Activated CD8-positive, alpha-beta memory T cell treated with anti-CD3 and anti-CD28 coated beads for 48 hours (primary cell): ENCODE results near the gene WWOX.

Source experiments
- DNase-seq, 3 experiments: peaks; one replicate each; pipeline ENCODE4 v3.0.0-alpha.2; 2020; ENCODE audit warnings: low read depth in 2 of 3, low spot score in 2 of 3

The WWOX gene

GRCh38 chr16:78430281-78430680, 330.8 kb downstream of the WWOX start:
- DNase-seq: no peak

- no peak for DNase-seq
Observed at GRCh38 chr16:78431004-78431670, 331.7 kb downstream of the WWOX start.

- DNase-seq: no peak
Observed at GRCh38 chr16:78431701-78432100, 332.2 kb downstream of the WWOX start.

- no peak for DNase-seq
Observed at GRCh38 chr16:78432451-78432850, 333.0 kb downstream of the WWOX start.

- no peak for DNase-seq
Observed at GRCh38 chr16:78433116-78433515, 333.7 kb downstream of the WWOX start.

- no peak for DNase-seq
Observed at GRCh38 chr16:78434401-78434800, 334.9 kb downstream of the WWOX start.

- no peak for DNase-seq
Observed at GRCh38 chr16:78435260-78435659, 335.8 kb downstream of the WWOX start.

GRCh38 chr16:78436023-78436422, 336.6 kb downstream of the WWOX start:
- DNase-seq: no peak

GRCh38 chr16:78436846-78437245, 337.4 kb downstream of the WWOX start:
- no peak for DNase-seq

- no peak for DNase-seq
Observed at GRCh38 chr16:78437352-78437968, 338.0 kb downstream of the WWOX start.

- DNase-seq: no peak
Observed at GRCh38 chr16:78438219-78438618, 338.8 kb downstream of the WWOX start.

GRCh38 chr16:78438632-78439031, 339.2 kb downstream of the WWOX start:
- DNase-seq: no peak

GRCh38 chr16:78439646-78440045, 340.2 kb downstream of the WWOX start:
- DNase-seq: no peak

- DNase-seq: no peak
Observed at GRCh38 chr16:78441298-78441697, 341.8 kb downstream of the WWOX start.

GRCh38 chr16:78443542-78444364, 344.3 kb downstream of the WWOX start:
- DNase-seq: no peak

- DNase-seq: no peak
Observed at GRCh38 chr16:78445818-78446217, 346.4 kb downstream of the WWOX start.

- no peak for DNase-seq
Observed at GRCh38 chr16:78446486-78446885, 347.0 kb downstream of the WWOX start.

- DNase-seq: no peak
Observed at GRCh38 chr16:78446992-78447563, 347.6 kb downstream of the WWOX start.

GRCh38 chr16:78448658-78449271, 349.3 kb downstream of the WWOX start:
- no peak for DNase-seq

- DNase-seq: no peak
Observed at GRCh38 chr16:78450255-78450654, 350.8 kb downstream of the WWOX start.

GRCh38 chr16:78452025-78452555, 352.6 kb downstream of the WWOX start:
- no peak for DNase-seq
